ENCODE results near the gene PPARA. TPM values are rescaled to one million over a fixed set of nuclear protein-coding genes. Genes with fewer than 3 reads are reported as not detected.

PPARA gene
- polyA plus RNA-seq, 1 donor from 2014 or later, result 0.43 TPM

GRCh38 chr22:46147471-46148267, 2.7 kb upstream of the PPARA start:
- TF ChIP-seq SMC3 (conservative IDR thresholded peaks at IDR 0.05; ENCODE audit: poor library complexity) (no peak), EP300 (conservative IDR thresholded peaks at IDR 0.05; ENCODE audit: poor library complexity, severe bottlenecking) (no peak), TAF1 (IDR thresholded peaks at IDR 0.05; ENCODE audit: low read depth) (no peak), MXI1 (conservative IDR thresholded peaks at IDR 0.05; ENCODE audit: poor library complexity, severe bottlenecking) (no peak)
- Histone ChIP-seq H3F3A (ENCODE audit: insufficient read depth, low read length, poor library complexity, severe bottlenecking) (no peaks in the 10 kb centered on the region), H3K27ac (ENCODE audit: low read length) (no peak overlapping the region)

GRCh38 chr22:46148336-46148735, 2.0 kb upstream of the PPARA start:
- no peak overlapping the region for H3K27ac ChIP-seq (ENCODE audit: low read length)

More at GRCh38 chr22:46147471-46148267, 2.7 kb upstream of the PPARA start:
- Histone ChIP-seq H3K9ac (ENCODE audit: low read length) (no peak overlapping the region), H4K20me1 (ENCODE audit: insufficient read depth) (no peaks in the 10 kb centered on the region), H3K4me2 (ENCODE audit: low read length) (no peak overlapping the region), H3K9me3 (ENCODE audit: low read length) (no peaks in the 10 kb centered on the region), H3K9me2 (ENCODE audit: insufficient read depth, low read length) (no peaks in the 10 kb centered on the region), H3K27me3 (ENCODE audit: insufficient read depth, low read depth, low read length) (peaks cover 59% of the 10 kb centered on the region), H3K36me3 (ENCODE audit: insufficient read depth, low read length) (no peaks in the 10 kb centered on the region), H3K79me2 (replicated peaks; ENCODE audit: insufficient read depth, low read length) (no peaks in the 10 kb centered on the region), H2AFZ (ENCODE audit: low read depth, low read length) (no peak overlapping the region), H3K4me3 (ENCODE audit: low read length) (no peak overlapping the region)

GRCh38 chr22:46148816-46149511, 1.4 kb upstream of the PPARA start:
- peak overlapping the region; percentile 60 for H3K4me3 ChIP-seq (ENCODE audit: low read length)
- H3K36me3 ChIP-seq (ENCODE audit: insufficient read depth, low read length), result no peaks in the 10 kb centered on the region
- H3F3A ChIP-seq (ENCODE audit: insufficient read depth, low read length, poor library complexity, severe bottlenecking), result no peaks in the 10 kb centered on the region
- H3K9me3 ChIP-seq (ENCODE audit: low read length), result no peaks in the 10 kb centered on the region
- no peak overlapping the region for H3K9ac ChIP-seq (ENCODE audit: low read length)
- no peak overlapping the region for H3K4me2 ChIP-seq (ENCODE audit: low read length)
- H3K27me3 ChIP-seq (ENCODE audit: insufficient read depth, low read depth, low read length), result peaks cover 61% of the 10 kb centered on the region
- H2AFZ ChIP-seq (ENCODE audit: low read depth, low read length), result no peak overlapping the region
- TF ChIP-seq POLR2AphosphoS5 (IDR thresholded peaks at IDR 0.05), result no peak
- TF ChIP-seq EZH2 (IDR thresholded peaks at IDR 0.05; ENCODE audit: borderline replicate concordance, insufficient read depth, low read length, poor library complexity, severe bottlenecking), result no peak
- no peak for TF ChIP-seq RAD21 (conservative IDR thresholded peaks at IDR 0.05)
- no peak for TF ChIP-seq SMC3 (conservative IDR thresholded peaks at IDR 0.05; ENCODE audit: poor library complexity)
- no peak for TF ChIP-seq MXI1 (conservative IDR thresholded peaks at IDR 0.05; ENCODE audit: poor library complexity, severe bottlenecking)
- no peak for TF ChIP-seq CTCF (IDR thresholded peaks at IDR 0.05; ENCODE audit: poor library complexity, severe bottlenecking)
- TF ChIP-seq EP300 (conservative IDR thresholded peaks at IDR 0.05; ENCODE audit: poor library complexity, severe bottlenecking), result no peak
- no peak for TF ChIP-seq TAF1 (IDR thresholded peaks at IDR 0.05; ENCODE audit: low read depth)
- TF ChIP-seq REST (IDR thresholded peaks at IDR 0.05; ENCODE audit: borderline replicate concordance), result no peak
- no peak overlapping the region for H3K27ac ChIP-seq (ENCODE audit: low read length)
- no peaks in the 10 kb centered on the region for H4K20me1 ChIP-seq (ENCODE audit: insufficient read depth)
- H3K9me2 ChIP-seq (ENCODE audit: insufficient read depth, low read length), result no peaks in the 10 kb centered on the region
- H3K79me2 ChIP-seq (replicated peaks; ENCODE audit: insufficient read depth, low read length), result no peaks in the 10 kb centered on the region

More at GRCh38 chr22:46148336-46148735, 2.0 kb upstream of the PPARA start:
- H3K9me2 ChIP-seq (ENCODE audit: insufficient read depth, low read length), result no peaks in the 10 kb centered on the region
- TF ChIP-seq RAD21 (conservative IDR thresholded peaks at IDR 0.05), result no peak
- peaks cover 61% of the 10 kb centered on the region for H3K27me3 ChIP-seq (ENCODE audit: insufficient read depth, low read depth, low read length)
- H3K4me2 ChIP-seq (ENCODE audit: low read length), result no peak overlapping the region
- H4K20me1 ChIP-seq (ENCODE audit: insufficient read depth), result no peaks in the 10 kb centered on the region
- no peaks in the 10 kb centered on the region for H3K36me3 ChIP-seq (ENCODE audit: insufficient read depth, low read length)
- H3K9me3 ChIP-seq (ENCODE audit: low read length), result no peaks in the 10 kb centered on the region
- H2AFZ ChIP-seq (ENCODE audit: low read depth, low read length), result no peak overlapping the region
- no peaks in the 10 kb centered on the region for H3K79me2 ChIP-seq (replicated peaks; ENCODE audit: insufficient read depth, low read length)
- no peak overlapping the region for H3K9ac ChIP-seq (ENCODE audit: low read length)
- H3F3A ChIP-seq (ENCODE audit: insufficient read depth, low read length, poor library complexity, severe bottlenecking), result no peaks in the 10 kb centered on the region
- no peak overlapping the region for H3K4me3 ChIP-seq (ENCODE audit: low read length)
